HepG2 (cell line): ENCODE measurements around the gene TMEM114.

Source experiments
- DPF2 ChIP-seq: sonication (generic); formaldehyde crosslinking; IDR thresholded peaks from 2 replicates; pipeline ENCODE4 v1.4.0; 2020; ENCODE audit warnings: mild to moderate bottlenecking, low read depth, missing genetic modification reagents, borderline replicate concordance
- PHF8 ChIP-seq: sonication (generic); formaldehyde crosslinking; IDR thresholded peaks from 2 replicates; pipeline ENCODE4 v1.5.0; 2020; ENCODE audit warnings: missing genetic modification reagents
- POLR2A ChIP-seq, 2 experiments: IDR thresholded peaks; 2 replicates each; pipeline ENCODE4 v1.6.1; 2011; ENCODE audit warnings: low read depth in 2 of 2, low read length in 2 of 2, mild to moderate bottlenecking in 1 of 2, moderate library complexity in 1 of 2; ENCODE audit not compliant: insufficient read depth in 1 of 2
- RNF2 ChIP-seq: fragments of 450-650 bp; conservative IDR thresholded peaks from 2 replicates; pipeline ENCODE4 v1.6.1; 2016; ENCODE audit warnings: low read depth

DNA sequence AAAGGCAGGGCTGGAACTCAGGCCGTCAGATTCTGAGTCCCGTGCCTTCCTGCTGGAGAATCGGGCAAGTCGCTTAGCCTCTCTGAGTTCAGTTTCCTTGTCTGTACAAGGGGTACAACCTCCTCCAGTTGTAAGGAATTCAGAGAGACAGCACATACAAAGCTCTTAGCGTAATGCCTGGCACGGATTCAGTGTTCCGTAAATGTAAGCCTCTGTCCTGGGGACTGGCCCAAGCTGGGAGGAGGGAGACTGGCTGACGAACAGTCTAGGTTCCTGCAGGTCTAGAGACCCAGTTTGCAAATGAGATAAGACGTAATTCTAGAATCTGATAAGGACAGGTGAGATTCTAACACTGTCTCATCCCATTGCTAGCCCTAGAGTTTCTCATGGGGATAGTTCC is 41.1 kb upstream of the TMEM114 start:
- TF ChIP-seq POLR2A (IDR thresholded peaks at IDR 0.05; ENCODE audit: insufficient read depth in 1 of 2, low read depth in 2 of 2, low read length in 2 of 2) (no peak), RNF2 (no peak), DPF2 (no peak), PHF8 (no peak)
